Neural progenitor cell (in vitro differentiated cells): ENCODE results near the gene EIF3B.

Experiments used
- CTCF ChIP-seq: fragments of 200-600 bp; sonication (generic); IDR thresholded peaks from 2 replicates; pipeline ENCODE4 v1.5.1; 2017; ENCODE audit warnings: antibody characterized with exemption, mild to moderate bottlenecking
- EZH2 ChIP-seq: fragments of 200-600 bp; sonication (generic); IDR thresholded peaks from 2 replicates; pipeline ENCODE4 v1.6.1; 2017; ENCODE audit warnings: antibody characterized with exemption, mild to moderate bottlenecking, moderate library complexity
- EZH2phosphoT487 ChIP-seq: fragments of 200-600 bp; sonication (generic); IDR thresholded peaks from 2 replicates; pipeline ENCODE4 v1.6.1; 2017; ENCODE audit warnings: antibody characterized with exemption

DNA sequence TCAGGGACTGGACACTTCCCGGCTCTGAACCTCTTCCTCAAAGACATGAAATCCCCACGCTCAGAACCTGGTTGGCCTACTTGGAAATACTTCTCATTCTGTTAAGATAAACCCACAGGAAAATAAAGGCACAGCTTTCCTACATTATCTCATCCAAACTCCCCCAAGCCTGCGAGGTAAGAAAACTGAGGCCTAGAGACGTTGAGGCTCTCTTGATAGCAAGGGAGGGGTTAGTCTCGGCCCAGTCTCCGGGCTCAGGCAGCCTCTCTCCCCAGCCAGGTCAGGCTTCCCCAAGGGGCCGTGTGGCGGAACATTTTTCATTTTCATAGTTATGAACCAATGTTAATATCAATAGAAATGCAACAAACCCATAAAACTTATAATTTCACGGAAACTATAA is 4.6 kb upstream of the EIF3B start:
- TF ChIP-seq CTCF = no peak
- no peak for TF ChIP-seq EZH2
- no peak for TF ChIP-seq EZH2phosphoT487
